ENCODE measurements around the gene IFI16. TPM values are rescaled to one million over a fixed set of nuclear protein-coding genes. Genes with fewer than 3 reads are reported as not detected.

Gene IFI16
- total RNA-seq, 1 experiment from 2014 or later = 2.9 TPM

DNA sequence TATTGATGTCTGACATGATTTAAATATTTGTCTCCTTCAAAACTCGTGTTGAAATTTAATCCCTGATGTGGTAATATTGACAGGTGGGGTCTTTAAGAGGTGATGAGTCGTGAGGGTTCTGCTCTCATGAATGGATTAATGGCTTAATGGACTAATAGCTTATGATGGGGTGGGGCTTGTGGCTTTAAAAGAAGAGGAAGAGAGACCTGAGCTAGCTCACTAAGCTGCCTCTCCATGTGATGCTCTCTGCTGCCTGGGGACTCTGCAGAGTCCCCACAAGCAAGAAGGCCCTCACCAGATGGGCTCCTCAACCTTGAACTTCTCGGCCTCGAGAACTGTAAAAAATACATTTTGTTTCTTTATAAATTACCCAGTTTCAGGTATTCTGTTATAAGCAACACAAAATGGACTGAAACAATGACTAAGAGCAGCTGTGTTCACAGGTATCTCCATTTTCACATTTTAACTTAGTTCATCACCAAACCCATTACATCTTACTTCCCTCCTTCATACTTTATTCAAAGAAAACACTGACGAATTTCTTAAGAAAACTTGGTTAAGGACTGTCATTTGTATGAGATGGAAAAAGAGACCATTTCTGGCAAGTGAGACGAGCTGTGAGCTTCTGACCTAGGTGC lies 79.0 kb downstream of the IFI16 start:
- Histone ChIP-seq H3T11ph (ENCODE audit: low read length) (no peak overlapping the region), H3K27me3 (ENCODE audit: insufficient read depth, low read length) (no peaks in the 10 kb centered on the region), H3K56ac (ENCODE audit: insufficient read length, low read depth, low read length) (no peak overlapping the region), H2BK12ac (ENCODE audit: insufficient read length, low read depth, low read length) (no peak overlapping the region), H3K23me2 (ENCODE audit: insufficient read length, low read depth, low read length, poor library complexity, severe bottlenecking) (no peaks in the 10 kb centered on the region), H2AK5ac (ENCODE audit: insufficient read length, low read length) (no peak overlapping the region), H2AFZ (ENCODE audit: low read length) (no peak overlapping the region), H4K20me1 (ENCODE audit: control insufficient read depth, insufficient read depth, insufficient read length) (no peaks in the 10 kb centered on the region), H3K27ac (ENCODE audit: insufficient read length, low read depth, low read length) (no peak overlapping the region), H3K23ac (ENCODE audit: insufficient read length, low read depth, low read length) (no peak overlapping the region), H3K4me2 (ENCODE audit: insufficient read depth, insufficient read length, low read length) (no peak overlapping the region), H2BK20ac (ENCODE audit: low read depth, low read length, poor library complexity, severe bottlenecking) (no peak overlapping the region), H3K9ac (ENCODE audit: extremely low read depth, insufficient read length, low read length) (no peak overlapping the region), H4K8ac (replicated peaks; ENCODE audit: insufficient read length, low read depth, low read length) (no peak overlapping the region), H3K79me1 (ENCODE audit: insufficient read depth, low read depth, low read length, poor library complexity, severe bottlenecking) (no peaks in the 10 kb centered on the region), H3K9me3 (ENCODE audit: control insufficient read depth, low read depth, low read length) (no peaks in the 10 kb centered on the region), H4K91ac (ENCODE audit: insufficient read length, low read depth, low read length) (no peak overlapping the region), H3K18ac (ENCODE audit: insufficient read length, low read depth, low read length) (no peak overlapping the region), H3K4me1 (ENCODE audit: insufficient read depth, low read length) (no peaks in the 10 kb centered on the region), H3K4ac (ENCODE audit: low read depth, low read length) (no peak overlapping the region), H2BK15ac (ENCODE audit: low read depth, low read length) (no peak overlapping the region), H2BK5ac (ENCODE audit: insufficient read length, low read length) (no peak overlapping the region), H4K5ac (ENCODE audit: insufficient read length, low read depth, low read length) (no peak overlapping the region), H2BK120ac (ENCODE audit: low read depth, low read length, poor library complexity, severe bottlenecking) (no peak overlapping the region), H3K79me2 (ENCODE audit: insufficient read depth, low read length) (no peaks in the 10 kb centered on the region), H3K14ac (ENCODE audit: insufficient read depth, low read length) (no peak overlapping the region)
- no peak overlapping the region for H3K4me3 Mint-ChIP-seq
- TF ChIP-seq, protein P1, sequence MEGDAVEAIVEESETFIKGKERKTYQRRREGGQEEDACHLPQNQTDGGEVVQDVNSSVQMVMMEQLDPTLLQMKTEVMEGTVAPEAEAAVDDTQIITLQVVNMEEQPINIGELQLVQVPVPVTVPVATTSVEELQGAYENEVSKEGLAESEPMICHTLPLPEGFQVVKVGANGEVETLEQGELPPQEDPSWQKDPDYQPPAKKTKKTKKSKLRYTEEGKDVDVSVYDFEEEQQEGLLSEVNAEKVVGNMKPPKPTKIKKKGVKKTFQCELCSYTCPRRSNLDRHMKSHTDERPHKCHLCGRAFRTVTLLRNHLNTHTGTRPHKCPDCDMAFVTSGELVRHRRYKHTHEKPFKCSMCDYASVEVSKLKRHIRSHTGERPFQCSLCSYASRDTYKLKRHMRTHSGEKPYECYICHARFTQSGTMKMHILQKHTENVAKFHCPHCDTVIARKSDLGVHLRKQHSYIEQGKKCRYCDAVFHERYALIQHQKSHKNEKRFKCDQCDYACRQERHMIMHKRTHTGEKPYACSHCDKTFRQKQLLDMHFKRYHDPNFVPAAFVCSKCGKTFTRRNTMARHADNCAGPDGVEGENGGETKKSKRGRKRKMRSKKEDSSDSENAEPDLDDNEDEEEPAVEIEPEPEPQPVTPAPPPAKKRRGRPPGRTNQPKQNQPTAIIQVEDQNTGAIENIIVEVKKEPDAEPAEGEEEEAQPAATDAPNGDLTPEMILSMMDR (conservative IDR thresholded peaks at IDR 0.05) = no peak
- no peaks in the 10 kb centered on the region for H3K27me3 Mint-ChIP-seq (ENCODE audit: low read depth)
- DNase-seq = no peak
- H3K4me1 Mint-ChIP-seq = no peaks in the 10 kb centered on the region
- no peaks in the 10 kb centered on the region for H3K36me3 Mint-ChIP-seq (ENCODE audit: insufficient read depth in 1 of 3, low read depth in 3 of 3)
- no peaks in the 10 kb centered on the region for H3K9me3 Mint-ChIP-seq
- no peak overlapping the region; a peak in 1 of 7 replicates for H3K27ac Mint-ChIP-seq
- WGBS (ENCODE audit: extremely low coverage, insufficient read length, low lambda C conversion rate) = 100% methylated on average over 1 of the region's 6 CpGs
